ENCODE results near the gene ORC6.

The ORC6 gene

GRCh38 chr16:46720619-46721018 lies 31.2 kb downstream of the ORC6 start:
- no peak overlapping the region for H3K4me3 ChIP-seq (replicated peaks; ENCODE audit: insufficient read depth, low read length)
- no peak overlapping the region for H3K27ac ChIP-seq (replicated peaks)
- H3K27me3 ChIP-seq (ENCODE audit: insufficient read depth, poor library complexity, severe bottlenecking): no peaks in the 10 kb centered on the region
- no peak for TF ChIP-seq GABPA (IDR thresholded peaks at IDR 0.05; ENCODE audit: low read depth)
- TF ChIP-seq POLR2AphosphoS5 (IDR thresholded peaks at IDR 0.05; ENCODE audit: low read depth): no peak
- TF ChIP-seq SPI1 (IDR thresholded peaks at IDR 0.05; ENCODE audit: borderline replicate concordance, low read depth): no peak
- no peak for TF ChIP-seq CTCF (IDR thresholded peaks at IDR 0.05; ENCODE audit: insufficient read depth, low read length)
- TF ChIP-seq REST (IDR thresholded peaks at IDR 0.05; ENCODE audit: insufficient replicate concordance, low read depth): no peak
- DNase-seq (ENCODE audit: low read depth in 1 of 2, low spot score in 1 of 2): no peak

- DNase-seq (ENCODE audit: low read depth in 1 of 2, low spot score in 1 of 2): no peak
- Histone ChIP-seq H3K27me3 (ENCODE audit: insufficient read depth, poor library complexity, severe bottlenecking) (no peaks in the 10 kb centered on the region), H3K4me3 (replicated peaks; ENCODE audit: insufficient read depth, low read length) (no peak overlapping the region), H3K27ac (replicated peaks) (no peak overlapping the region)
- no peak for TF ChIP-seq REST (IDR thresholded peaks at IDR 0.05; ENCODE audit: insufficient replicate concordance, low read depth)
- TF ChIP-seq CTCF (IDR thresholded peaks at IDR 0.05; ENCODE audit: insufficient read depth, low read length): no peak
- TF ChIP-seq GABPA (IDR thresholded peaks at IDR 0.05; ENCODE audit: low read depth): no peak
These were observed 32.4 kb downstream of the ORC6 start for GRCh38 chr16:46721885-46722284.

GRCh38 chr16:46727184-46727583 lies 37.7 kb downstream of the ORC6 start:
- no peak overlapping the region for H3K27ac ChIP-seq (replicated peaks)
- DNase-seq (ENCODE audit: low read depth in 1 of 2, low spot score in 1 of 2): no peak
- no peak overlapping the region for H3K4me3 ChIP-seq (replicated peaks; ENCODE audit: insufficient read depth, low read length)
- no peaks in the 10 kb centered on the region for H3K27me3 ChIP-seq (ENCODE audit: insufficient read depth, poor library complexity, severe bottlenecking)
- TF ChIP-seq GABPA (IDR thresholded peaks at IDR 0.05; ENCODE audit: low read depth): no peak
- TF ChIP-seq SPI1 (IDR thresholded peaks at IDR 0.05; ENCODE audit: borderline replicate concordance, low read depth): no peak
- TF ChIP-seq CTCF (IDR thresholded peaks at IDR 0.05; ENCODE audit: insufficient read depth, low read length): no peak
- no peak for TF ChIP-seq REST (IDR thresholded peaks at IDR 0.05; ENCODE audit: insufficient replicate concordance, low read depth)
- TF ChIP-seq POLR2AphosphoS5 (IDR thresholded peaks at IDR 0.05; ENCODE audit: low read depth): no peak
